CD14-positive monocyte (primary cell): ENCODE results near the gene TSHZ1. TPM values are rescaled to one million over a fixed set of nuclear protein-coding genes. Genes with fewer than 3 reads are reported as not detected.

Experiments used
- DNase-seq, 3 donors: peaks; one replicate each; pipeline ENCODE4 v3.0.0-alpha.2; 2011 to 2022
- H2AFZ ChIP-seq: 2 replicates; pipeline ENCODE4 v1.6.0; 2012; ENCODE audit warnings: mild to moderate bottlenecking, low read depth, low read length, inconsistent platforms; ENCODE audit not compliant: insufficient read depth, poor library complexity, severe bottlenecking
- H3K27ac ChIP-seq, 2 donors: 1 replicate in 1 of 2; 2 replicates in 1 of 2; pipeline ENCODE4 v1.5.1; 2012 to 2013; ENCODE audit warnings: low read length in 2 of 2, control low read depth in 1 of 2, inconsistent platforms in 1 of 2, low read depth in 1 of 2, mild to moderate bottlenecking in 1 of 2
- H3K27me3 ChIP-seq, 2 donors: one replicate each; pipeline versions ENCODE4 v1.6.0 to v1.6.1; 2011 to 2013; ENCODE audit warnings: low read length in 2 of 2; ENCODE audit not compliant: control insufficient read depth in 2 of 2, insufficient read depth in 2 of 2
- H3K36me3 ChIP-seq, 2 donors: replicated peaks in 1 of 2; 1 replicate in 1 of 2; 2 replicates in 1 of 2; pipeline versions ENCODE4 v1.5.1 to v1.6.1; 2012 to 2013; ENCODE audit warnings: low read length in 2 of 2, control low read depth in 1 of 2, inconsistent platforms in 1 of 2, mild to moderate bottlenecking in 1 of 2; ENCODE audit not compliant: insufficient read depth in 2 of 2, control insufficient read depth in 1 of 2
- H3K4me1 ChIP-seq, 2 donors: 1 replicate in 1 of 2; 2 replicates in 1 of 2; pipeline versions ENCODE4 v1.5.1 to v1.6.1; 2012 to 2013; ENCODE audit warnings: low read length in 2 of 2, control low read depth in 1 of 2, inconsistent platforms in 1 of 2, mild to moderate bottlenecking in 1 of 2, moderate library complexity in 1 of 2; ENCODE audit not compliant: insufficient read depth in 2 of 2, control insufficient read depth in 1 of 2
- H3K4me2 ChIP-seq: replicated peaks from 2 replicates; pipeline ENCODE3; 2012; ENCODE audit warnings: low read length, moderate library complexity, mild to moderate bottlenecking; ENCODE audit not compliant: poor library complexity, severe bottlenecking; ENCODE audit errors: extremely low read depth
- H3K4me3 ChIP-seq, 3 experiments: fragments of 200-600 bp in 1 of 3; sonication (generic) in 1 of 3; replicated peaks in 1 of 3; 1 replicate in 2 of 3; 2 replicates in 1 of 3; pipeline ENCODE4 v1.5.1; 2011 to 2013; ENCODE audit warnings: low read length in 3 of 3, mild to moderate bottlenecking in 3 of 3, control low read depth in 2 of 3, low read depth in 2 of 3, inconsistent platforms in 1 of 3, moderate library complexity in 1 of 3
- H3K79me2 ChIP-seq: 2 replicates; pipeline ENCODE4 v1.6.0; 2012; ENCODE audit warnings: mild to moderate bottlenecking, control low read depth, inconsistent platforms, low read length, moderate library complexity; ENCODE audit not compliant: insufficient read depth
- H3K9ac ChIP-seq: 2 replicates; pipeline ENCODE4 v1.6.0; 2017; ENCODE audit warnings: low read length, mild to moderate bottlenecking; ENCODE audit not compliant: insufficient read depth, poor library complexity, severe bottlenecking
- H3K9me3 ChIP-seq, 2 donors: replicated peaks in 1 of 2; 1 replicate in 1 of 2; 2 replicates in 1 of 2; pipeline versions ENCODE4 v1.5.1 to v1.6.1; 2012 to 2013; ENCODE audit warnings: low read length in 2 of 2, control low read depth in 1 of 2; ENCODE audit not compliant: control insufficient read depth in 1 of 2, insufficient read depth in 1 of 2
- H4K20me1 ChIP-seq: 2 replicates; pipeline ENCODE4 v1.6.0; 2012; ENCODE audit warnings: mild to moderate bottlenecking, low read length, control low read depth, moderate library complexity; ENCODE audit not compliant: insufficient read depth
- H3K27ac Mint-ChIP-seq, 7 donors: one replicate each; pipeline ENCODE4 v1.8.0; 2020; ENCODE audit warnings: mild to moderate bottlenecking in 7 of 7, mixed read lengths in 7 of 7, moderate library complexity in 6 of 7, inconsistent platforms in 2 of 7
- H3K27me3 Mint-ChIP-seq, 3 donors: one replicate each; pipeline ENCODE4 v1.8.0; 2021 to 2022; ENCODE audit warnings: low read depth in 3 of 3, mild to moderate bottlenecking in 3 of 3, mixed read lengths in 3 of 3, moderate library complexity in 3 of 3, inconsistent platforms in 1 of 3
- H3K36me3 Mint-ChIP-seq, 2 donors: one replicate each; pipeline ENCODE4 v1.8.0; 2020; ENCODE audit warnings: mixed read lengths in 2 of 2, inconsistent platforms in 1 of 2, mild to moderate bottlenecking in 1 of 2
- H3K4me1 Mint-ChIP-seq: one replicate; pipeline ENCODE4 v1.8.0; 2020; ENCODE audit warnings: mild to moderate bottlenecking, mixed read lengths
- H3K4me3 Mint-ChIP-seq, 2 donors: one replicate each; pipeline ENCODE4 v1.8.0; 2020; ENCODE audit warnings: mild to moderate bottlenecking in 2 of 2, mixed read lengths in 2 of 2, moderate library complexity in 1 of 2
- H3K9me3 Mint-ChIP-seq, 7 donors: one replicate each; pipeline ENCODE4 v1.8.0; 2020 to 2022; ENCODE audit warnings: mixed read lengths in 7 of 7, mild to moderate bottlenecking in 6 of 7, moderate library complexity in 6 of 7, inconsistent platforms in 2 of 7
- WGBS: methylation state at CpG from one replicate; pipeline ENCODE4 v1.1.5; 2013; ENCODE audit warnings: missing lambda C conversion rate; ENCODE audit not compliant: insufficient coverage; 5-methylcytosine and 5-hydroxymethylcytosine counted together
- intact Hi-C, 2 donors: fragments of 100-400 bp; cut with micrococcal nuclease; formaldehyde crosslinking; loops; one replicate each; pipeline versions ENCODE4 v1.15.0 to v1.15.1; 2023
- polyA plus RNA-seq, 3 donors: library from polyadenylated mRNA; depleted of rRNA in 1 of 3; unstranded in 2 of 3; stranded (reverse) in 1 of 3; fragments of 300-500 nt in 2 of 3; fragments of >200 nt in 1 of 3; fragmentation: Illumina TruSeq in 2 of 3; gene quantifications; 1 replicate in 2 of 3; 2 replicates in 1 of 3; pipeline ENCODE4 v1.2.3, GENCODE V29; 2012 to 2021
- TF ChIP-seq, protein P1 (sequence below): fragments of 200-600 bp; IDR thresholded peaks from one replicate; pipeline ENCODE4 v1.8.0; 2022; ENCODE audit warnings: antibody characterized with exemption, mild to moderate bottlenecking

The TSHZ1 gene
- polyA plus RNA-seq, 3 donors, result 0.76 to 3.3 (median 1.4) TPM

DNA sequence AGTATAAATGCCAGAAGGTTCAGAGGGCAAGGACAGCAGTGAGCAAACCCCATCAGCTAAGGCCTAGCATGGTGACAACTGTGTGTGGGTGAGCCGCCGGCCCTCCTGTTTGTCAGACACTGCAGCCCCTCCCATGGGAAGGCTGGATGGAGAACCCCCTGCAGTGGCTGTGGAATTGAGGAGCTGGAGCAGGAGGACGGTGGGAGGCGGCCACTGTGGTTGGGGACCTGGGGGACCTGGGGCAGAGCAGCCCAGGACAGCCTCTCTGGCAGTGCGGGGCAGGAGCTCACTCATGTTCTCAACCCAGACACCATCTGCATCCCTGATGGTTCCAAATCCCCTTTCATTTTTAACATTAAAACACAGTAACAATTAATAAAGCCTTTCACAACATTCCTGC, 68.8 kb downstream of the TSHZ1 start:
- Mint-ChIP-seq H3K27ac (no peak overlapping the region), H3K36me3 (peaks cover 5 to 10% of the 10 kb centered on the region in 2 donors), H3K4me3 (no peak overlapping the region), H3K9me3 (peaks cover 0 to 18% (median 2%) of the 10 kb centered on the region in 7 donors), H3K27me3 (peaks cover 0 to 2% (median 0%) of the 10 kb centered on the region in 3 donors), H3K4me1 (peaks cover 25% of the 10 kb centered on the region)
- no peak overlapping the region for H2AFZ ChIP-seq
- H3K4me1 ChIP-seq, result peaks cover 0 to 7% of the 10 kb centered on the region in 2 donors
- no peaks in the 10 kb centered on the region for H3K36me3 ChIP-seq
- WGBS, result 94% methylated on average over 5 of the region's 5 CpGs
- H3K9ac ChIP-seq, result no peak overlapping the region
- H3K79me2 ChIP-seq, result peaks cover 11% of the 10 kb centered on the region
- no peak for DNase-seq
- H4K20me1 ChIP-seq, result peaks cover 57% of the 10 kb centered on the region
- H3K9me3 ChIP-seq, result peaks cover 0 to 11% of the 10 kb centered on the region in 2 donors
- no peak overlapping the region for H3K4me3 ChIP-seq
- intact Hi-C loops, result no loop called here
- TF ChIP-seq, protein P1, sequence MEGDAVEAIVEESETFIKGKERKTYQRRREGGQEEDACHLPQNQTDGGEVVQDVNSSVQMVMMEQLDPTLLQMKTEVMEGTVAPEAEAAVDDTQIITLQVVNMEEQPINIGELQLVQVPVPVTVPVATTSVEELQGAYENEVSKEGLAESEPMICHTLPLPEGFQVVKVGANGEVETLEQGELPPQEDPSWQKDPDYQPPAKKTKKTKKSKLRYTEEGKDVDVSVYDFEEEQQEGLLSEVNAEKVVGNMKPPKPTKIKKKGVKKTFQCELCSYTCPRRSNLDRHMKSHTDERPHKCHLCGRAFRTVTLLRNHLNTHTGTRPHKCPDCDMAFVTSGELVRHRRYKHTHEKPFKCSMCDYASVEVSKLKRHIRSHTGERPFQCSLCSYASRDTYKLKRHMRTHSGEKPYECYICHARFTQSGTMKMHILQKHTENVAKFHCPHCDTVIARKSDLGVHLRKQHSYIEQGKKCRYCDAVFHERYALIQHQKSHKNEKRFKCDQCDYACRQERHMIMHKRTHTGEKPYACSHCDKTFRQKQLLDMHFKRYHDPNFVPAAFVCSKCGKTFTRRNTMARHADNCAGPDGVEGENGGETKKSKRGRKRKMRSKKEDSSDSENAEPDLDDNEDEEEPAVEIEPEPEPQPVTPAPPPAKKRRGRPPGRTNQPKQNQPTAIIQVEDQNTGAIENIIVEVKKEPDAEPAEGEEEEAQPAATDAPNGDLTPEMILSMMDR, result no peak
- H3K27ac ChIP-seq, result no peak overlapping the region
- no peaks in the 10 kb centered on the region for H3K27me3 ChIP-seq
- H3K4me2 ChIP-seq, result no peak overlapping the region

DNA sequence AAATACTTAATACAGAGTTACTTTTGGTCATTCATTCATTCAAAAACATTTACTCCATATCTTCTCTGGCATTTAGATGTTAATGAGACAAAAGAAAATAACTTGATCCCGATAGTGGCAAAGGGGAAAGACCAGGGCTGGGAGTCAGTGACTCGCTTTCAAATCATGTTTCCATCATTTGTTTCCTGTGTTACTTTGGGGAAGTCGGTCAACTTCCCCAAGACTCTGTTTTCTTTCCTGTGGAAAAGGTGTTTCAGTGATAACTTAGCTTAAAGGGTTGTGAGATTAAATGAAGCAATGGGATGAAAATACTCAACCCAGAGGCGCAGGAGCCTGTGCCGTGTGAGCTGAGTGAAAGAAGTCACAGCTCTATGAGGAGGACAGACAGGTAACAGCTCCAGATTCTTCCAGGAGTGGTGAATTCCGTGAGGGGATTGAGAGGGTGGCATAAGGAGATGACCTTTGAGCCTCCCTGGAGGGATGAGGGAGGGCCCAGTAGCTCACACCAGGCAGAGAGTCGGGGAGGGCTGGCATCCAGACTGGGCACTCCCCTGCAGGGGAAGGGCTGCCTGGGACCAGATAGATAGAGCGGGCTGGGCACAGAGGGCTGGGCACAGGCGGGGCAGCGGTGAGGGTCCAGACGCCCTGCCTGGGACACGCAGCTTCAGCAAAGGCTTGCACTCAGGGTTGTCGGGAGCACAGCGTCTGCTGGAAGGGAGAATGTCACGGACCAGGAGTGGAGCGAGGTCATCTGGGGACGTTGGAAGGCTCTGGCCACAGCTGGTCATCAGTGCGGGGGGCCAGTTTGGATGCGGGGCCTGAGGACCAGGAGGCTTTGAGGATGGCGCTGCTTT, 70.1 kb downstream of the TSHZ1 start:
- Histone ChIP-seq H3K79me2 (peaks cover 11% of the 10 kb centered on the region), H3K4me3 (no peak overlapping the region), H3K36me3 (peaks cover 2 to 6% of the 10 kb centered on the region in 2 donors), H3K4me2 (no peak overlapping the region), H4K20me1 (peaks cover 50% of the 10 kb centered on the region), H3K27me3 (no peaks in the 10 kb centered on the region), H3K27ac (no peak overlapping the region), H3K4me1 (peaks cover 0 to 7% of the 10 kb centered on the region in 2 donors), H3K9ac (no peak overlapping the region), H2AFZ (no peak overlapping the region), H3K9me3 (peaks cover 4 to 18% of the 10 kb centered on the region in 2 donors)
- H3K27ac Mint-ChIP-seq, result peak overlapping the region in 1 of 7 donors; percentile 64
- H3K9me3 Mint-ChIP-seq, result peaks cover 5 to 23% (median 12%) of the 10 kb centered on the region in 7 donors
- WGBS, result 79% methylated on average over 18 of the region's 20 CpGs
- intact Hi-C loops, result no loop called here
- H3K4me1 Mint-ChIP-seq, result peaks cover 25% of the 10 kb centered on the region
- H3K4me3 Mint-ChIP-seq, result no peak overlapping the region
- TF ChIP-seq, protein P1, result no peak
- DNase-seq, result no peak
- peaks cover 0 to 2% (median 0%) of the 10 kb centered on the region in 3 donors for H3K27me3 Mint-ChIP-seq
- H3K36me3 Mint-ChIP-seq, result peaks cover 15 to 22% of the 10 kb centered on the region in 2 donors
